RPMI8226 (cell line): ENCODE data around the gene HAPSTR1.
"Not testable (repeated sequence)": the region's sequence is repeated elsewhere in the genome, so short reads cannot be mapped to it uniquely, and the experiment has no call there.

Experiments used
- DNase-seq: peaks from one replicate; pipeline ENCODE4 v3.0.0-alpha.2; 2015

Gene HAPSTR1, protein sequence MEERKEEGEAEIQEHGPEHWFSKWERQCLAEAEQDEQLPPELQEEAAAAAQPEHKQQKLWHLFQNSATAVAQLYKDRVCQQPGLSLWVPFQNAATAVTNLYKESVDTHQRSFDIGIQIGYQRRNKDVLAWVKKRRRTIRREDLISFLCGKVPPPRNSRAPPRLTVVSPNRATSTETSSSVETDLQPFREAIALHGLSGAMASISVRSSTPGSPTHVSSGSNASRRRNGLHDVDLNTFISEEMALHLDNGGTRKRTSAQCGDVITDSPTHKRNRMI

DNA sequence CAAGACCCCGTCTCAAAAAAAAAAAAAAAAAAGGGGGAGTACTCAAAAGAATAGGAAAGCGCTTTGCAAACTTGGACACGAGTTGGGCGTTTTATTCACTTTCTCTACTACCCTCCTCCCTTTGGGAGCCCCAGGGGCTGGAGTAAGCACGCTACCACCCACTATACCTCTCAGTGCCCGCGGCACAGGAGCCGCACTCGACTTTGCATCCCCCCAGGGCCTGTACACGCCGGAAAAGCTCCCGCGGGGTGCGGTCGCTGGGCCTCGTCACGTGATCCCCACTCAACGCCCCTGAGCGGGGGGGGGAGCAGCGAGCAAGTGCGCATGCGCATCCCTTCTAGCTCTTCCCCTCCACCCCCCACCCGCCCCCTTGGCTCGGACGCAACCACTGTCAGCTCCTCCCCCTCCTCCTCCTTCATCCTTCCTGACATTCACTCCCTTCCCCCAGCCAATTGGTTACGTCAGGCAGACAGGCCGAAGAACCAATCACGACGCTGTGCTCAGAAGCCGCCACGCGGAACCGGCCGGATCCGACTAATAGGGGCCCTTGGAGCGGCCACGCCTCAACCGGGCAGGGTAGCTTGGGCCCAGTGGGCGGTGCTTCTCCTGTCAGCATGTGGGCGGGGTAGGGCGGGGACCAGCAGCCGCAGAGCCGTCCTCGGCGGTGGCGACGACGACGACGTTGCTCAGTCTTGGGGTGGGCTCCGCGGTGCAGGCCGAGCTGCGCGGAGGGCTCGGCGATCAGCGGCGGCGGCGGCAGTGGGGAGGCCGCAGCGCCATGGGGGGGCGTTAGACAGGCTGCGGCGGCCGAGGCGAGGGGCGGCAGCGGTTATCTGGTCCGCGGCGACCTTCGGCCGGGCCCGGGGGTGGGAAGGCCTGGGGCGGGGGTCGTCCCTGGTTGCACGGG is at the start of gene HAPSTR1:
Gene HAPSTR1 (plus strand): TSS at position 685 of the 907 bp plus-strand sequence. CDS start 401 bp downstream, outside the sequence.
- peak; percentile 100 for DNase-seq

DNA sequence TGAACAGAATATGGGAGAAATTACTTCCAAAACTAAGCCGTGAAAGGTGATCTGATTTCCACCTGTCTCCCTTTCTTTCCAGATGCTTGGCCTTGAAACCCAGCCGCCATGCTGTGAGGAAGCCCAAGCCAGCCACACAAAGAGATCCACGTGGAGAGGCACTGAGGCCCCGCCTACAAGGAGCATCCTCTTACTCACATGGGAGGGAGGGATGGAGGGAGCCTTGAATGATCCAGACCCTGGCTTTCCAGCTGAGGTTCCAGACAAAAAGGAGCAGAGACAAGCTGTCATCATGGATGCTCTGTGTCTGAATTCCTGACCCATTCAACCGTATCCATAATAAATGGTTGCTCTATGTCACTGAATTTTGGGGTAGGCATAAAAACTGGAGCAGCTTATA is 48.9 kb upstream of the HAPSTR1 start:
- no peak for DNase-seq

DNA sequence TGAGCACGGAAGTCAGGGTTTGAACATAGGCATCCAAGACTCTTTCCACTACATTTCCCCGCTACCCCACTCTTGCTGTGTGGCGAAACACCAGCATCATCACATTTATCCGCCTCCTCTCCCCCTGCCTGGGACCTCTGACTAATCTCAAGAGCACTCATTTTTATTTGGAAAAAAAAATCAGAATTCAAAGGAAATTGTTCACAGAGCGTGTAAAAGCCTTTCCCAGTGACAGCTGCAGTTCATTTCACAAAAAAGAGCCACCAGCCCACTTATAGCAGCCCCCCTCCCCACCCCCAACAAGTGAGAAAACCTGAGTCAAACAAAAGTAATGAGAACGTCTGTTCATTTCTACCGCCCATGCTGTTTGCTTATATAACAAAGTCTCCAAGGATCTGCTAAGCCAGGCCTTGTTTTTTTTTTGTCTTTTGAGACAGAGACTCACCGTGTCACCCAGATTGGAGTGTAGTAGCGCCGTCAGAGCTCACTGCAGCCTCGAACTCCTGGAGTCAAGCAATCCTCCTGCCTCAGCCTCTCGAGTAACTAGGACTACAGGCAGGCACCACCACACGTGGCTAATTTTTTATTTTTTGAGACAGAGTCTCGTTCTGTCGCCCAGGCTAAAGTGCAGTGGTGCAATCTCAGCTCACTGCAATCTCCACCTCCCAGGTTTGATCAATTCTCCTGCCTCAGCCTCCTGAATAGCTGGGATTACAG is 48.3 kb upstream of the HAPSTR1 start:
- no peak for DNase-seq

DNA sequence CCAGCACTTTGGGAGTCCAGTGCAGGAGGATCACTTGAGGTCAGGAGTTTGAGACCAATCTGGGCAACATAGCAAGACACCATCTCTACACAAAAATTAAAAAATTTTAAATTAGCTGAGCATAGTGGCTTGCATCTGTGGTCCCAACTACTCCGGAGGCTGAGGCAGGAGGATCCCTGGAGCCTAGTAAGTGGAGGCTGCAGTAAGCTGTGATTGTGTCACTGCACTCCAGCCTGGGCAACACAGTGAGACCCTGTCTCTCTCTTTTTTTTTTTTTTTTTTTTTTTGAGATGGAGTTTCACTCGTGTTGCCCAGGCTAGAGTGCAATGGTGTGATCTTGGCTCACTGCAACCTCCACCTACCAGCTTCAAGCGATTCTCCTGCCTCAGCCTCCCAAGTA is 45.9 kb upstream of the HAPSTR1 start:
- not testable (repeated sequence) for DNase-seq

DNA sequence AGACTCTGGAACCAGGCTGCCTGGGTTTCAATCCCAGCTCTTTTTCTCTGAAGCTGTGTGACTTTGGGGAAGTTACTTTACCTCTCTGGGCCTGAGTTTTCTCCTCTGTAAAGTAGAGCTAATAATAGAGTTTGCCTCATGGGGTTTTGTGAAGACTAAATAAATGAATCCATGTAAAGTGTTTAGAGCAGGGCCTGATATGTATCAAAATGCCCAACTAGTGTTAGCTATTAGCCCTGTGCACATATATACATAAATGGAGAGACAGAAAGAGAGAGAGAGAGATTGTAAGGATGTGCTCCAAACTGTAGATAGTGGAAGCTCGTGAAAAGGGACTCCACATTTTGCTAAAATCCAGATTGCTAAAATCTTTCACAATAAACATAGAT is 44.8 kb upstream of the HAPSTR1 start:
- DNase-seq: no peak

DNA sequence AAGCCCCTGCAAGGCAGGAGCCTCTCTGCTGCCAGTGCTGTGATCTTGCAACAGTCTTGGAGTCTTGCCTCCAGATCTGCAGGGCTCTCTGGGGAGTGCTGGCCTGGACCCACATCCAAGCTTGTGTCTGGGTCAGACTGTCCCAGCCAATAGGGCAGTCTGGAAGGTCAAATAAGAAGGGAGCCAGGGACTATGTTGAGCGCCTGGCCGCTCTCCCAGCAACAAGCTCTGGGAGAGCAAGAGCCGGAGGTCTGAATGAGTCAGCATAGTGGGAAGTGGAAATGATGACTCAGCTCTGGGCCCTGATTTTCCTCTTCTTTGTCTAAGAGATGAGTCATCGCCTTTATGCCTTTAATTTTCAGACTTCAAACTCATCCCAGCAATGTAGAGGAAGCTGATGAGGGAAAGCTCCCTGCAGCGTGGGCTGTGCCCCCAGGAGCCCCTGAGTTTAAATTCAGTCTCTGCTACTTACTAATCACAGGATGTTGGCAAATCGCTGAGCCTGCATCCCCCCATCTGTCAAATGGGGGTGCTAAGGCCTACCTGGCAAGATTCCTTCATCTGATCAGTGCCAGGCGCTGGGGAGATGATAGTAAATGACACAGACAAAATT is 43.6 kb upstream of the HAPSTR1 start:
- DNase-seq: peak; percentile 94

DNA sequence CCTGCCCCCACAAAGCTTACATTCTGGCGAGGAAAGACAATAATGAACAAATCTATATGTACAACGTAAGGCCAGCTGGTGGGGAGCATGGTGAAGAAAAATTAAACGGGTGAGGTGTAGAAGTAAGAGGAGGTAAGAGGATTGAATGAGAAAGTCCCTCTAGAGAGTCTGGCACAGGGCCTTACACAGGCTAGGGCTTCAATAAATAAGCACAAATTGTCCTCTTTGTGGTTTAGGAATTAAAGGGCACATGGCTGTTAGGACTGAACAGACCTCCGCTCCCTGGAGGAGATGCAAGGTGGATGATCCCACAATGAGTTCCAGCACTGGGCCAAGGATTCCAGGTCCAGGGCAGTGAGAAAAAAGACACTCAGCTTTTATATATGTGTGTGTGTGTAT is 43.1 kb upstream of the HAPSTR1 start:
- no peak for DNase-seq

DNA sequence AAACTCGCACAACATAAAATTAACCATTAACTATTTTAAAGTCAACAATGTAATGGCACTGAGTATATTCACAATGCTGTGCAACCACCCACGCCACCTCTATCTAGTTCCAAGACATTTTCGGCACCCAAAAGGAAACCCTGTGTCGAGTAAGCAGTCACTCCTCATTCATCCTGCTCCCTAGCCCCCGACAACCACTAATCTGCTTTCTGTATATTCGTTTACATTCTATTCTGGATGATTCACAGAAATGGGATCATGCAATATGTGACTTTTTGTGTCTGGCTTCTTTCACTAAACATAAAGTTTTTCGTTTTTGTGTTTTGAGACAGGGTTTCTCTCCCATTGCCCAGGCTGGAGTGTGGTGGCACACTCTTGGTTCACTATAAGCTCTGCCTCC is 42.2 kb upstream of the HAPSTR1 start:
- DNase-seq: no peak

DNA sequence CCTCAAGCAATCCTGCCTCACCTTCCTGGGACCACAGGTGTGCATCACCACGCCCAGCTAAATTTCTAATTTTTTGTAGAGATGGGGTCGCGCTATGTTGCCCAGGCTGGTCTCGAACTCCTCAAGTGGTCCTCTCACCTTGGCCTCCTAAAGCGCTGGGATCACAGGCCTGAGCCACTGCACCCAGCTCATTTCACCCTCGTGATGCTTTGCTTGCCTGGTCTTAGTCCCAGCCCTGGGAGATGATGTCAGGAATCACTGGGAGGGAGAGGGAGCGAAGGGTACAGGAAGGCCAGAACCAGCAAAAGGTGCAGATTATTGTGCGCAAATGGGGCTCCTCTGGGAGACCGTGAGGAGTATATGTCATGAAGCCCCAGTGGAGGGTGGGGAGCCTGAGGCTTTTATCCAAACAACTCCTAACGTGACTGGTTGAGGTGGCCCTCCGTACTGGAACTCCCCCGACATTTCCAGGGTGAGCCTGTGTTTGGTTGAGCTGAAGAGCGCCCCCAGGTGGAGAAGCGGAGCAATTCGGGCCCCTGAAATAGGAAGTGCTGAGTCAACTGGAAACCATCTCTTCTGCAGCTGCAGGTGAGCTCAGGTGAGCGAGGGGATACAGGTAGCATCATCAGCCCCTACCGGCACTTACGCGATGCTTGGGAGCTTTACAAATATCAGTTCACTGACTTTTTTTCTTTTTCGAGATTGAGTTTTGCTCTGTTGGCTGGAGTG is 41.2 kb upstream of the HAPSTR1 start:
- no peak for DNase-seq

DNA sequence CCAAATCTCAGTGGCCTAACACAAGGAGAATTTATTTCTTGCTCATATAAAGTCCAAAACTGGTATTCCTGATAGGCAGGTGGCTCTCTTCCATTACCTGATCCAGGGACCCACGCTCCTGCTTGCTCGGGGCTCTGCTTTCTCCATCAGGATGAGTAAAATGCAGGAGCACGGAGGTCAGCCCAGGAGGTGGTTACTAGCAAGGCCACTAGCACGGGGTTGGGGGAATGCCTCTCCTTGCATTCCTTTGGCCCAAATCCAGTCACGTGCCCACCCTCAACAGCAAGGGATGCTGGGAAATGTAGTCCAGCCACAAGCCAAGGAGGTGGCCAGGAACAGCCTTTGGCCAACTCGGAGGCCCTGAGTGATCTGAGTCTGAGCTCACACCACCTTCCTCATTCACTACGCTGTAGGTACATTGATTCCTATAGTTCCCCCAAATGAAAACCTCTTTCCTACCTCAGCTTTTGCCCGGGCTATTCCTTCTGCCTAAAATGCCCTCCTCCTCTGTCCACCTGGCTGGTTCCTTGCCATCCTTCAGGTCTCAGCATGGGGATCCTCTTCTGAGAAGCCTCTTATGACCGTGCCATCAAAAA is 38.3 kb upstream of the HAPSTR1 start:
- DNase-seq: peak; percentile 58

DNA sequence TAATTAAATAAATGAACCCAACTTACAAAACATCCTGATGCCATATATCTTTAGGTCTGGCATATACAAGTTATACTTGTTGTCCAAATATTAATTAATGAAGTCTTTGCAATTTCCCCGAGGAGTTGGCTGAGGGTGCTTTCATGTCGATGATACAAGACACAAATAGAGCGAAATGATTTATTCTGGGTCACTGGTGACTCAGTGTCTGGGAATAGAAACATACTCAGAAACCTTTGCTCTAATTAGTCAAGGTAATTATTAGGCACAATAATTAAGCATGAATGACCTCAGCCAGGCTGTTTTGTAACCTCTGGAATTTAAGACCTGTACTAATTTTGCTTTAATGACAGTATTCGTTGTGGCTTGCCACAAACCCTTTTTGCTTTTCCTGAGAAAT is 37.0 kb upstream of the HAPSTR1 start:
- no peak for DNase-seq

DNA sequence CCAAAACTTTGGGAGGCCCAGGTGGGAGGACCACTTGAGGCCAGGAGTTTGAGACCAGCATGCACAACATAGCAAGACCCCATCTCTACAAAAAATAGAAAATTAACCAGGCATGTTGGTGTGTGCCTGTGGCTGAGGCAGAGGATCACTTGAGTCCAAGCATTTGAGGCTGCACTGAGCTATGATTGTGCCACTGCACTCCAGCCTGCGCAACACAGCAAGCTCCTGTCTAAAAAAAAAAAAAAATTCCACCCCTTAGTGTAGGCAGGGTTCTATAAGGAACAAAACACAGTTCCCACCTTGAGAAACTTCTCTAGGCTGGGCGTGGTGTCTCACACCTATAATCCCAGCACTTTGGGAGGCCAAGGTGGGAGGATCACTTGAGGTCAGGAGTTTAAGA is 36.3 kb upstream of the HAPSTR1 start:
- DNase-seq: no peak

DNA sequence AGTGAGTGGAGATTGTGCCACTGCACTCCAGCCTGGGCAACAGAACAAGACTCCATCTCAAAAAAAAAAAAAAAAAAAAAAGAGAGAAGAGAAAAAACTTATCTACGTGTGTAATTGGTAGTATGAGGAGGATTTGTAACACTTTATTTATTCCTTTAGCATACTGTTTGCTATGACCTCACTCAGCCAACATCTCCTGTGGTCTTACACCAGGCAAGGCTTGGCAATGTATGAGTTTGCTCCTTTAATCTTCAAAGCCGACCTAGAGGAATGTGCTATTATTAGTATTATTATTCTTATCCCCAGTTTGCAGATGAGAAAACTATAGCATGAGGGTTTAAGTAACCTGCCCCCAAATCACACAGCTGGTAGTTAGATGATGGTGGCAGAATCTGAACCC is 35.8 kb upstream of the HAPSTR1 start:
- no peak for DNase-seq

DNA sequence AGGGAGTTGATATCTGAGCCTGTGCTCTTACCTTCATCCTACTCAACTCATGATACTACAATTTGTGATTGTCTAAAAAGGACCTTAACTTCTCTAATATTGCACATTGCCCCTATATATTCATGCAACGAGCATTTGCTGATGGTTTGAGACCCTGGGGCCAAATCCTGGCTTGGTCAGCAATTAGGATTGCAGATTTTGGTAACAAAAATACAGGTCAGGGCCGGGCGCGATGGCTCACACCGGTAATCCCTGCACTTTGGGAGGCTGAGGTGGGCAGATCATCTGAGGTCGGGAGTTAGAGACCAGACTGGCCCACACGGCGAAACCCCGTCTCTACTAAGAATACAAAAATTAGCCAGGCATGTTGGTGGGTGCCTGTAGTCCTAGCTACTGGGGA is 35.4 kb upstream of the HAPSTR1 start:
- DNase-seq: no peak

DNA sequence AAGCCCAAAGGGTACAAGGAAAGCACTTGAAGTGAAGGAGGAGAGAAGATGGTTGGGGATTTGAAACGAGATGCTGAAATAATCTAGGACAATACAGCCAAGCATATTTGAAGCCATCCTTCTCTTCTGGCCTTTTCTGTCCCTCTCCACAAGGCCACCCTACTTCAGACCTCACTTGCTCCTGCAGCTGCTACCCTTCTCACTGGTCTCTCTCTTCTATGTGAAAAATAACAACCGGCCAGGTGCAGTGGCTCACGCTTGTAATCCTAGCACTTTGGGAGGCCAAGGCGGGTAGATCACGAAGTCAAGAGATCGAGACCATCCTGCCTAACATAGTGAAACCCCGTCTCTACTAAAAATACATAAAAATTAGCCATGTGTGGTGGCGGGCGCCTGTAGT is 33.2 kb upstream of the HAPSTR1 start:
- no peak for DNase-seq

DNA sequence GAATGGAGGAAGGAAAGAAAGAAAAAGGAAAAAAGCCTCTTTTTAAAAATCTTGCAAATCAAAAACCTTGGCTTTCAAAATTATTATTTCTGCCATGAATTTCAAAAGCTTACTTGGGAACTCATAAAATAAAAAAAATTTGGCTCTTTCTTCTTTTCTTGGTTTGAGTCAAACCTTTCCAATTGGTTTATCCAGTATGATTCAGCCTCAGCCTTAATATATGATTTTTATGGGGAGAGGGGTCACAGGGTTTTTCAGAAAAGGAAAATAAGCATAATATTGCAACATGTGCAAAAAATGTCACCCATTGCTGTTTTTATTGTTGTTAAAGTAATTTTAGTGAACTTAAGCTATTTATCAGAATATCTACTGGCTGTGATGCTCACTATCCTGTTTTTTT is 31.2 kb upstream of the HAPSTR1 start:
- no peak for DNase-seq

DNA sequence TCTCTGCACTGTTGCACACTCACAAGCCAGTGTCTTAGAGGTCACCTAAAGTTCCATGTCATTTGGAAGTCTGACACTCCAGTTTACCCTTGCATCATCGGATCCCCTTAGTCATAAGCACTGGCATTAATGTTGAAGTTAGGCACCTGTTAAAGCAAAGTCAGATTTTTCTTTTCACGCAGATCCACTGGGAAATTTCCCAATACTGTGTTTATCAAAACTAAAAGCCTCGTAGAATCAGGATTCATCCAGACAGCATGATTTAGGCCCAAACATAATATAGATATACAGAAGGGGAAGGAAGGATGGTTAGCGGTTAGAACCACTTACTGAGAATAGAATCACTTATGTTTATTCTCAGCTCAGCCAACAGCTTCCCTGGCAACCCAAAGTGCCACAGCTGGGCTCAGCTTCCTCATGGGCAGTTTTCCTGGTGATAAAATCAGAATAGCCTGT is 30.1 kb upstream of the HAPSTR1 start:
- DNase-seq: peak; percentile 58

DNA sequence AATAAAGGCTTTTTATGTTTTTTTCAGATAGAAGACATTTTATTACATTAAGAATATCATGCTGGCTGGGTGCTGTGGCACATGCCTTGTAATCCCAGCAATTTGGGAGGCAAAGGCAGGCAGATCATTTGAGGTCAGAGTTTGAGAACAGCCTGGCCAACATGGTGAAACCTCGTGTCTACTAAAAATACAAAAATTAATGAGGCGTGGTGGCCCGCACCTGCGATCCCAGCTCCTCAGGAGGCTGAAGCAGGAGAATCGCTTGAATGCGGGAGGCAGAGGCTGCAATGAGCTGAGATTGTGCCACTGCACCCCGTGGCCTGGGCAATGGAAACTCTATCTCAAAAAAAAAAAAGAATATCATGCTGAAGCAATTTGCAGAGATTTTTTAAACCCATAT is 29.1 kb upstream of the HAPSTR1 start:
- DNase-seq: no peak

DNA sequence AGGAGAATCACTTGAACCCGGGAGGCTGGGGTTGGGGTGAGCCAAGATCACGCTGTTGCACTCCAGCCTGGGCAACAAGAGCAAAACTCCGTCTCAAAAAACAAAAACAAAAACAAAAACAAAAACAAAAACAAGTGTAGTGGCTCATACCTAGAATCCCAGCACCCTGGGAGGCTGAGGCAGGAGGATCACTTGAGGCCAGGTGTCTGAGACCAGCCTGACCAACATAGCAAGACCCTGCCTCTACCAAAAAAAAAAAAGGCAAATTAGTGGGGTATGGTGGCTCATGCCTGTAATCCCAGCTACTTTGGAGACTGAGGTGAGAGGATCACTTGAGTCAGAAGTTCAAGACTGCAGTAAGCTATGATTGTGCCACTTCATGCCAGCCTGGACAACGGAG is 26.4 kb upstream of the HAPSTR1 start:
- DNase-seq: no peak

DNA sequence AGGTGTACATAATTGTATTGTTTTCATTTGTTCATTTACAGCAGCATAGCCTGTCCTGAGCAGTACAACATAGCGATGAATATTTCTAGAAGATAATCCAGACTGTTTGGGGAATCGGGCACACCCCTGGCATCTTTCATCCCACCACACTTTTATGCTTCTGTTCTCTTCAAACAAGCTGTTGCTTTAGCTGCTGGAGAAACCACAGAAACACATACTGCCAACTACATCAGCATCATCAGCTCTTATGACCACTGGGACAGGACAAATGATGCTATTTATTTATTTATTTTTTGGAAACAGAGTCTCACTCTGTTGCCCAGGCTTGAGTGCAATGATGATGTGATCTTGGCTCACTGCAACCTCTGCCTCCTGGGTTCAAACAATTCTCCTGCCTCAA is 22.6 kb upstream of the HAPSTR1 start:
- no peak for DNase-seq

DNA sequence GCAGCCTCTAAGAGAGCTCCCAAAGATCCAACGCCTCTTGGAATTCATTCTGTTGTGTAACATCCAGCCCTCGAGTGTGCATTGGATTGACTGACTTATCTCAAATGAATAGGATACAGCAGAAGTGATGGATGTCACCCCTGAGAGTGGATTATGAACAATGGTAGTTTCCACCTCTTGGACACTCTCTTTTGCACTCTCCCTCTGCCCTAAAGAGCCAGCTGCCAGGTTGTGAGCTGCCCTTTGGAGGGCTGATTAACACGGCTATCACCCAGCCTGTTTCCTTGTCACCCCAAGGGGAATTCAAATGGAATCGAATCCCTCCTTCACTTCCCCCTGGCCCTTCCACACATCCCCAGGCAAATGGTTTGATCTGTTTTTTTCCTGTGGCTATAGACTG is 21.2 kb upstream of the HAPSTR1 start:
- DNase-seq: no peak

DNA sequence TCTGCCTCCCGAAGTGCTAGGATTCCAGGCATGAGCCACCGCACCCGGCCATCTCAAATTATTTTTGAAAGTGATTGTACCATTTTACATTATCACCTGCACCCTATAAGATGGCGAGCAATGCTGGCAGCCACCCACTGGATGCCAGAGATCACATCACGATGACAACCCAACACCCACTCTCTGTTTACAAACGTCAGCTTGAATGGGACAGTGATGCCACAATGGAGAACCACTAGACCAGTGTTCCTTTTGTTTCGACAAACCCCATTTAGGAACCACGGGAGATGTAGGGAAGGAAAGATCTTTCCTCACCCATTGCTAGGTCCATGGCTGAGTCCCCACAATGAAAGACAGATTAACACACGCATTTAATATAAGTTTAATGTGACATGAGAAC is 20.1 kb upstream of the HAPSTR1 start:
- no peak for DNase-seq
